ENCODE data around the gene ZNF335. TPM values are rescaled to one million over a fixed set of nuclear protein-coding genes. Genes with fewer than 3 reads are reported as not detected.
A peak's percentile ranks its signal among the peaks of the same experiment; 100 is the strongest.

The ZNF335 gene
- total and polyA plus RNA-seq, 2 experiments from 2014 or later, result 6.9 to 10.8 TPM

DNA sequence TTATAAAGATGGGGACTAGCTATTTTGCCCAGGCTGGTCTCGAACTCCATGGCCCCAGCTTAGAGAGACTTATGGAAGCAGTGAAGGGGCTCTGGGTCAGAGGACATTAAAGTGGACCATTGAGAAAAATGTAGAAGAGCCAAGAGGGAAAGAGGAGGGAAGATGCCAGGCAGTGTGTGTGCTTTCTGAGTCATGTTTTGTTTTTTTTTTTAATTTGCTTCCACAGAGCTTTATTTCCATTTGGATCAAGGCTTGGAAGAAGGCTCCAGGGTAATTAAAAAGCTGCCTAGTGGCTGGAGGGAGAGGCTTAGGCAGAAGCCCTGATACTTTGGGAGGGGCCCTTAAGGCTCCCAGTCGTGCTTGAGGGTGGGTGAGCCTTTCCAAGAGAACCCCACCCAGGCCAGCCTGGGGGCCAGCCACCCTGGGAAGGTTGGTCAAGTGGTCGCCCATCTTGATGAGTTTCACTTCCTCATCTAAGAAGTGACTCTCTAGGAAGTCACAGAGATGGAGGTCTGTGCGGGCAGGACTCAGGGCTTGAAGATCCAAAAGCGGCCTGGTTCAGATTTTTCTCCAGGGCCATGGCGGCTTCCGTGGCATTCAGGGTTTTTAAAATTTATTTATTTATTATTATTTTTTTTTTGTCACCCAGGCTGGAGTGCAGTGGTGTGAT is 3.0 kb upstream of the ZNF335 start:
- no peak for TF ChIP-seq EZH2phosphoT487 (IDR thresholded peaks at IDR 0.05; ENCODE audit: insufficient read depth, low read depth)
- no peak overlapping the region for H3K27ac ChIP-seq
- DNase-seq, result peak; percentile 30
- H3K27me3 ChIP-seq (replicated peaks; ENCODE audit: insufficient read depth), result 0 out of 2 replicates have a peak, but pooled peaks cover 5% of the 10 kb centered on the region
- WGBS, 2 experiments (ENCODE audit: low coverage in 1 of 2, low lambda C conversion rate in 2 of 2, missing lambda C conversion rate in 2 of 2), result 45 to 54% methylated on average over 7 of the region's 7 CpGs
- no peak overlapping the region for H3K4me2 ChIP-seq (ENCODE audit: unreplicated experiment)
- H3F3A ChIP-seq (ENCODE audit: insufficient read depth), result peaks cover 11% of the 10 kb centered on the region
- H3K9ac ChIP-seq, result no peak overlapping the region
- in situ Hi-C loops (cut with MboI), result no loop called here
- no peaks in the 10 kb centered on the region for H3K36me3 ChIP-seq (ENCODE audit: low read depth)
- H3K4me1 ChIP-seq (ENCODE audit: insufficient read depth), result peaks cover 11% of the 10 kb centered on the region
- H3K79me2 ChIP-seq (ENCODE audit: insufficient read depth), result peaks cover 14% of the 10 kb centered on the region
- no peaks in the 10 kb centered on the region for H4K20me1 ChIP-seq (ENCODE audit: insufficient read depth)
- H3K4me3 ChIP-seq, result no peak overlapping the region
- no peaks in the 10 kb centered on the region for H3K9me2 ChIP-seq (ENCODE audit: insufficient read depth)
- peak overlapping the region; percentile 13; the same call in 1 of the 2 replicates for H2AFZ ChIP-seq
- no peaks in the 10 kb centered on the region for H3K9me3 ChIP-seq (ENCODE audit: low read depth)

DNA sequence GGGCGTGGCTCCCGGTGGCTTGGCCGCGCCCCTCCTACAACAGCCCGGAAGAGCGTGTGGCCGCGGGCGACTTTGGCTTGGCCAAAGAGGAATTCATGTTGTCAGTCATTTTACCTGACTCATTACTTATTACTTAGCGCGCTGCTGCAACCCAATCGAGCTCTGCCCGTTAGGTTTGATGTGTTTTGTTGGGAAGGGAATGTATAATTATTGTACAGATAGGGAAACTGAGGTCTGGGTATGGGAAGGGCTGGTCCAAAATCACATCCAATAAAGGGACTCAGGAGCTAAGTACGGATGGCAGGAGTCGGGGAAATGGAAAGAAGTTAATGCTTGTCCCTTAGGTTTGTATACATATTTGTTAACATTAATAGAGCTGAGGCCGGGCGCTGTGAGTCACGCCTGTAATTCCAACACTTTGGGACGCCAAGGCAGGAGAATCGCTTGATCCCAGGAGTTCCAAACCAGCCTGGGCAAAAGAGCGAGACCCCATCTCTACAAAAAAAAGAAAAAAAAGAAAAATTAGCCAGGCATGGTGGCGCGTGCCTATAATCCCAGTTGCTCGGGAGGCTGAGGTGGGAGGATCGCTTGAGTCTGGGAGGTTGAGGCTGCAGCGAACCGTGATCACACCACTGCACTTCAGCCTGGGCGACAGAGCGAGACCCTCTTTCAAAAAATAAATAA is 639 bp upstream of the ZNF335 start:
- in situ Hi-C loops (cut with MboI), result no loop called here

DNA sequence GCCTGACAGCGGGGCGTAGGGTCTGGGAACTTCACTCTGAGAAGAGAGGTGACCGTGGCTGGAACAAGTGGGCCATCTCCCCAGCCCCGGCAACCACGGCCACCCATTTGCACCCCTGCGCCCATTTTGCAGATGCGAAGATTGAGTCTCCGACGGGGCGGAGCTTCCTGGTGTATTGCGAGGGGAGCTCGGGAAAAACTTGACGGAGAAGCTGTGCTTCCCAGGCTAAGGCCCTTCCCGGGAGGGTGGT is 653 bp downstream of the ZNF335 start:
- H3K4me2 ChIP-seq (ENCODE audit: unreplicated experiment), result peak overlapping the region; percentile 73
- peaks cover 30% of the 10 kb centered on the region for H3K4me1 ChIP-seq (ENCODE audit: insufficient read depth)
- H3K9me2 ChIP-seq (ENCODE audit: insufficient read depth), result no peaks in the 10 kb centered on the region
- DNase-seq, result no peak
- H3K9me3 ChIP-seq (ENCODE audit: low read depth), result no peaks in the 10 kb centered on the region
- H4K20me1 ChIP-seq (ENCODE audit: insufficient read depth), result no peaks in the 10 kb centered on the region
- peaks cover 34% of the 10 kb centered on the region for H3K79me2 ChIP-seq (ENCODE audit: insufficient read depth)
- peak overlapping the region; percentile 91 for H3K4me3 ChIP-seq
- peaks cover 9% of the 10 kb centered on the region; the same call in 1 of the 2 replicates for H3K36me3 ChIP-seq (ENCODE audit: low read depth)
- H3K27me3 ChIP-seq (replicated peaks; ENCODE audit: insufficient read depth), result no peaks in the 10 kb centered on the region
- 4 to 5% methylated on average over 12 to 14 of the region's 14 CpGs for WGBS, 2 experiments (ENCODE audit: low coverage in 1 of 2, low lambda C conversion rate in 2 of 2, missing lambda C conversion rate in 2 of 2)
- in situ Hi-C loops (cut with MboI), result no loop called here
- no peak for TF ChIP-seq EZH2 (IDR thresholded peaks at IDR 0.05; ENCODE audit: insufficient read depth, poor library complexity, severe bottlenecking)
- TF ChIP-seq EZH2phosphoT487 (IDR thresholded peaks at IDR 0.05; ENCODE audit: insufficient read depth, low read depth), result no peak
- peaks cover 29% of the 10 kb centered on the region for H3F3A ChIP-seq (ENCODE audit: insufficient read depth)
- H3K9ac ChIP-seq, result peak overlapping the region; percentile 98
- peak overlapping the region; percentile 65 for H2AFZ ChIP-seq
- H3K27ac ChIP-seq, result peak overlapping the region; percentile 99

More for the DNA sequence above, 639 bp upstream of the ZNF335 start:
- H3F3A ChIP-seq (ENCODE audit: insufficient read depth), result peaks cover 29% of the 10 kb centered on the region
- H3K4me2 ChIP-seq (ENCODE audit: unreplicated experiment), result peak overlapping the region; percentile 97
- H2AFZ ChIP-seq, result peak overlapping the region; percentile 83
- H3K36me3 ChIP-seq (ENCODE audit: low read depth), result no peaks in the 10 kb centered on the region; the same call in 1 of the 2 replicates
- H3K27ac ChIP-seq, result peak overlapping the region; percentile 99
- peaks cover 30% of the 10 kb centered on the region for H3K4me1 ChIP-seq (ENCODE audit: insufficient read depth)
- peak; percentile 98 for DNase-seq
- no peaks in the 10 kb centered on the region for H4K20me1 ChIP-seq (ENCODE audit: insufficient read depth)
- H3K27me3 ChIP-seq (replicated peaks; ENCODE audit: insufficient read depth), result no peaks in the 10 kb centered on the region
- no peaks in the 10 kb centered on the region for H3K9me2 ChIP-seq (ENCODE audit: insufficient read depth)
- peak overlapping the region; percentile 98 for H3K9ac ChIP-seq
- 45 to 47% methylated on average over 29 of the region's 29 CpGs for WGBS, 2 experiments (ENCODE audit: low coverage in 1 of 2, low lambda C conversion rate in 2 of 2, missing lambda C conversion rate in 2 of 2)
- H3K4me3 ChIP-seq, result peak overlapping the region; percentile 91
- H3K9me3 ChIP-seq (ENCODE audit: low read depth), result no peaks in the 10 kb centered on the region
- peaks cover 27% of the 10 kb centered on the region for H3K79me2 ChIP-seq (ENCODE audit: insufficient read depth)
- TF ChIP-seq EZH2phosphoT487 (IDR thresholded peaks at IDR 0.05; ENCODE audit: insufficient read depth, low read depth) (no peak), EZH2 (IDR thresholded peaks at IDR 0.05; ENCODE audit: insufficient read depth, poor library complexity, severe bottlenecking) (no peak)

DNA sequence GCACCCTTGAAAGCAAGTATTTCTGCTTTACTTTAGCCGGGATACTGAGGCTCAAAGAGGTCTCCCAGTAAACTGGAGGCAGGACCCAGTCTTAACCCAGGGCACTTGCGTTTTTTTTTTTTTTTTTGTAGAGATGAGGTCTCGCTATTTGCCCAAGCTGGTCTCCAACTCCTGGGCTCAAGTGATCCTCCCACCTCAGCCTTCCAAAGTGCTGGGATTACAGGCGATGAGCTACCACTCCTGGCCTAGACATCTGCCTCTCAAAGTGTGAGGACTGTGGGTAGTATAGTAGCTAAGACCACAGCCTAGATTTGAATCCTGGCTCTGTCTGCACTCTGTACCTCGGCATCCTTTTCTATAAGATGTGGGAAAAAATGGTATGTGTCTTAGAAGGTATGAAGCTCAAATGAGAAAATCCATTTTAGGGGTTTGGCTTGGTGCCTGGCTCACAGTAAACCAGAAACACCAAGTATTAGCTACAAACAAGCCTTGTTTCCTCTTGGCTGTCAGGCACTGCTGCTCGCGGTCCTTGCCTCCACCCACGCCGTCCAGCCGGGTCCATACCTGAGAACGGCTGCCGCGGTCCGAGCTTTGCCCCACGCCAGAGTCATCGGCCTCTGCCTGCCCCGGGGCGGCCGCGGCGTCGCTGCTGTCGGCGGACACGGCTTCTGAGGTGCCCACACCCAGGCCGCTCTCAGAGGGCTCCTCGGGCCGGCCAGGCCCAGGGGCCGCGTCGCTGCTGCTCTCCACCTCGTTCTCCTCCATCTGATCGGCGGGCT is 1.2 kb downstream of the ZNF335 start:
- Histone ChIP-seq H3F3A (ENCODE audit: insufficient read depth) (peaks cover 29% of the 10 kb centered on the region), H3K4me1 (ENCODE audit: insufficient read depth) (peaks cover 30% of the 10 kb centered on the region), H3K9ac (peak overlapping the region; percentile 98), H2AFZ (peak overlapping the region; percentile 65), H3K27me3 (replicated peaks; ENCODE audit: insufficient read depth) (no peaks in the 10 kb centered on the region), H3K9me2 (ENCODE audit: insufficient read depth) (no peaks in the 10 kb centered on the region), H3K36me3 (ENCODE audit: low read depth) (peaks cover 14% of the 10 kb centered on the region), H3K4me3 (peak overlapping the region; percentile 91), H3K9me3 (ENCODE audit: low read depth) (no peaks in the 10 kb centered on the region), H4K20me1 (ENCODE audit: insufficient read depth) (no peaks in the 10 kb centered on the region), H3K79me2 (ENCODE audit: insufficient read depth) (peaks cover 34% of the 10 kb centered on the region), H3K4me2 (ENCODE audit: unreplicated experiment) (peak overlapping the region; percentile 73), H3K27ac (peak overlapping the region; percentile 99)
- in situ Hi-C loops (cut with MboI), result no loop called here
- no peak for TF ChIP-seq EZH2 (IDR thresholded peaks at IDR 0.05; ENCODE audit: insufficient read depth, poor library complexity, severe bottlenecking)
- no peak for TF ChIP-seq EZH2phosphoT487 (IDR thresholded peaks at IDR 0.05; ENCODE audit: insufficient read depth, low read depth)
- WGBS, 2 experiments (ENCODE audit: low coverage in 1 of 2, low lambda C conversion rate in 2 of 2, missing lambda C conversion rate in 2 of 2), result 3 to 4% methylated on average over 32 to 33 of the region's 34 CpGs
- peak; percentile 75 for DNase-seq
